Activated T-cell treated with anti-CD3 and anti-CD28 coated beads for 24 hours (primary cell): ENCODE results near the gene PHACTR1.

Experiments
- DNase-seq: peaks from one replicate; pipeline ENCODE4 v3.0.0-alpha.2; 2020; ENCODE audit warnings: low read depth

PHACTR1 gene

DNA sequence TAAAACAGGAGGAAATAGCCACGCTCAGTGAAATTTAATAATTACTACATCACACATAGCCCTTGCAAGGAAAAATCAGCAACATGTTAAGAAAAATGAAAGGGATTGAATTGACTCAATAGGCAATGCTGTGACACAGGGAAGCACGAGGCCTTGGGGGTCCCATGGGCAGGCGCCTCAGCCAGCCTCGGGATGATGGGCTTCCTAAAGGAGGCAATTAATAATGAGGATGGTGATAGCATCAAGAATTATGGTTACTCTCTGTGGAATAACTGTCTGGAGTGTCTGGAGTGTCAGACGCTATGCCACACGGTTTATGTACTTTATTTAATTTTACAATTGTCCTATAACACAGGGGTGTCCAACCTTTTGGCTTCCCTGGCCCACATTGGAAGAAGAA lies 481.6 kb downstream of the PHACTR1 start:
- DNase-seq: no peak

DNA sequence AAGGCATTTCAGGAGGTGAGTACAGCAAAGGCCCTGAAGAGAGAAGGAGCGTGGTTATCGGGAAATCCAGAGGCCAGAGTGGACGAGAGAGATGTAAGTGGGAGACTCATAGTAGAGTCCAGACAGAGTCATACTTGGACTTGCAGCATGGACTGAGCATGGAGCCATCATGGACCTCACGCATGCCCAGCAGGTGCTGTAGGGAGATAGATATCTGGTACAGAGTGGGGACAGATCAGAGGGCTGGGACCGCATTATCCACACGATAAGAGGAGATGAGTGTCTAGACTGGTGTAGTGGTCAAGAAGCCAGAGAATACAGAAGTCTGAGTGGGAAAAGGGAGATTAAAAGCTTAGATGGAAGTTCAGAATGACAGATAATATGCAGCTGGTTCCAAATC lies 484.8 kb downstream of the PHACTR1 start:
- no peak for DNase-seq

DNA sequence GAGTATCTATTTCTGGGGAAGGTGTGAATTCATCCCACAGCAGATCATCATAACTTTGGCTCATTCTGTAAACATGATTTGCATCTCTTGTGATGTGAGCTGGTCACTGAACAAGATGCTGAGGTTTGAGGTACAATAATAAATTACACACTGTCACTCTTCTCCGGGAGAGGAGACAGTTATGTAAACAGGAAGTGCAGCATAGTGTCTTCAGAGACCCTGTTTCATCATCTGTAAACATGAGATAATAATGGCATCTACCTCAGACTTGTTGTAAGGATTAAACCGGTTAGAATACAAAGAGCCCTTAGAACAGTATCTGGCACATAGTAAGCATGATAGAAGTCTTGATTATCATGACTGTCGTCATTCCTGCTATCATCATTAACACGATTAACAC lies 486.6 kb downstream of the PHACTR1 start:
- DNase-seq: no peak

DNA sequence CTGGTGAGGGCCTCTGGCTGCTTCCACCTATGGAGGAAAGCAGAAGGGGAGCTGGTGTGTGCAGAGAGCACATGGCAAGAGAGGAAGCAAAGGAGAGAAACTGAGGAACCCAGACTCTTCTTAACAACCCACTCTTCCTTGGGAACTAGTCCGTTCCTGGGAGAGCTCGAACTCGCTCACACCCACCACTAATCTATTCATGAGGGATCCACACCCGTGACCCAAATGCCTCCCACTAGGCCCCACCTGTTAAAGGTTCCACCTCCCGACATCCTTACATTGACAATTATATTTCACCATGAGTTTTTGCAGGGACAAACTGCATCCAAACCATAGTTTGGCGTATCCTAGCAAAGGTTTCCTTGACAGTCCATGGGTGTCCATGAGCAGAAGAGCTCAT lies 488.5 kb downstream of the PHACTR1 start:
- DNase-seq: no peak

DNA sequence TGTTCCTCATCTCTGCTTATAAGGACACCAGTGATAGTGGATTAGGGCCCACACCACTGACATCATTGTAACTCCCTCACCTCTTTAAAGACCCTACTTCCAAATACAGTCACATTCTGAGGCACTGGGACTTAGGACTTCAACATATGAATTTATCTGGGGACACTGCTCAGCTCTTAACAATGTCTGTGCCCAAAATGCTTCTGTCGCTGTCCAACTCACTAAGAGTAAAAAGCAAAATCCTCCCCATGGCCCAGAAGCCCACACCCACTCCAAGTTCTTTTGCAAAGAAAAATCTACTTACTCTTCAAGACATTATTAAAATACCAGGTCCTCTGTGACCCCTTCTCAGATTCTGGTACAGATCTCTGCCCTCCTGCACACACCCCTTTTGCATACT lies 495.5 kb downstream of the PHACTR1 start:
- DNase-seq: no peak

DNA sequence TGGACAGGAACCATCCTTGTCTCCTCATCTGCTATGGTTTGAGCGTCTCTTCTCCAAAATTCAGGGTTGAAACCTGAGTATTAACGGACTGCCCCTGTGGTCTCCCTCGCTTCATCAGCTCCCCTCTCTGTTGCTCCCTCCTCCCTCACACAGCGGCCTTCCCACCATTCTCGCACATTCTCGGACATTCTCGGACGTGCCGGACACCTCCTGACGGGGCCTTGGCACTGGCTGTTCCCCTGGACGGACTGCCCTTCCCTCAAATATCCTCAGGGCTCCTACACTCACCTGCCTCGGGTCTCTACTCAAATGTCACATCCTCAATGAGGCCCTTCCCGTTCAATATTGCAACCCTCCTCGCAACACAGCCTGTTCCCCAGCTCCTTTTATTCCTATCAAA lies 496.0 kb downstream of the PHACTR1 start:
- no peak for DNase-seq

DNA sequence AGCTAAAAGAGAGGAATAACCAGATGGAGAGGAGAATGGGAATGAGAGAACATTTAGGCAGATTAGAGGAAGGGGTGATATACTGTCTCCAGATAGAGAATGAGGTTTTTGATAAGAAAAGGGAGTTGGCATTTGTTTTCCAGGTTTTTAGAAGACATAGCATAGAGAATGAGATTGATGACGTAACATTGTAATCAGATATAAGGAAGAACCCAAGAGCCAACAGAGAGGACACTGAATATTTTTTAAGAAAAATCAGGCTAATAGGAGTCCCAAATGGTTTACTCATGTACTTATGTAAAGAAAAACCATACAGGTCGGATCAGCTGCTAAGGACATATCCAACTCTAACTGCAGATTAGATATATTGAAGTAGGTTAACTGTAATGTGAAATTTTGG lies 498.8 kb downstream of the PHACTR1 start:
- DNase-seq: no peak

DNA sequence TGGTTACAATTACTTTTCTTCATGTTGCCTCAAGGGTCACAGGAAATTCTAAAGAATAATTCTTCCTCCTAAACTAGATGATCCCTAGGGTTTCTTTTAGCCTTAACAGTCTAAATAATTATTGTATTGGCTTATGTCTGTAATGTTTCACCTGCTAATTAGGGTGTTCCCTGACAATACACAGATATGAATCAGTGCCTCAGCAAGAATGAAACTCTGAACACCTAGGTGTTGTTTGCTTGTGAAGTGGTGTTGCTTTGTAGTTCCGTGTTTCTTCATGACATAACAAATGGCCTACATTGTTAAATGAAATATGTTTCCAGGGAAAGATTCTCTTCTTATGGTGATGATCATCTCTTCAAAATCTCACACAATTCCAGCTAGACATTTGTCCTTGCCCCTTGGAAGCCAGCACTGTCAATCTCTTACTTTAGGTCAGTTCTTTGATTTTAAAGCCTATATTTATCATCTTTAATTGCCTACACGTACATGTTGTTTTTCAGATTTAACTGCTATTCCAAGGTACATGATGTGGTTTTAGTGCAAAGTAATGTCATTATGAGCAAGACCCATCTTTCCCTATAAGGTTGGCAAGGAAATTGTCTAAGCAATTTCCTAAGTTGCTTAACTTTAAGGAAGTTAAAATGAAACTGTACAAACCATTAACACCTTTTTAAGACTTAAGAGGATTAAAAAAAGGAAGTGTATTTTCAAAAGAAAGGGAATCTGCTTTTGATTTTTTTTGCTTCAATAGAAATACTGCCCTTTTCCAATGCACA lies 499.9 kb downstream of the PHACTR1 start:
- no peak for DNase-seq

DNA sequence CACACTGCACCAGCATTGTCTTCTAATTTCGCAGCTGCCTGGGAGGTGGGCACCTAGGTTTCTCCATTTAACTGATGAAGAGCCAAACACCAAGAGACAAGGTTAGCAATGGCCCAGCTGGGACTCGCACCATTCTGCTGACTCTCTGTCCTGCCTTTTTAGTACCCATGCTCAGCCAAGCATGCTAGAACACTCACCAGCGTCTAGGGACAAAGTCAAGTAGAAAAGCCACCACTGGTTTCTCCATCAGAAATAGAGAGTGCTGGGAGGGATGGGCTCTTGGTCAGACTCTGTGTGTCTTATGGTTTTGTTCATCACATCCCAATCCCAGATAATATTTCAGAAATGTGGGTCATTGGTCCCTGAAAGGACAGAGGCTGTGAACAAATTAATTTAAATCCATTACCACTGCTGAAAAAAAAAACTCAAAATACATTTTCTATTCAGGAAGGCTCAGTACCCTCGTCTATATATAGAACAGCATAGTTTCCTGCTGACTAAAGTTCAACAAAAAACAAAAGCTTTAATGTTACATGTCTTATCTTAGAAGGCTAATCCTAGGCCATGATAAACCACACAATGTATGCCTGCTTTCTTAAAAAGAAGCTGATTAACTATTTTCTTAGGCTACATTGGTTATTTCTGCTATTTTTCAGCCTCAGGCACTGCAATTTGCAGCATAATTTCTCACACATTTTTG lies 500.8 kb downstream of the PHACTR1 start:
- no peak for DNase-seq

DNA sequence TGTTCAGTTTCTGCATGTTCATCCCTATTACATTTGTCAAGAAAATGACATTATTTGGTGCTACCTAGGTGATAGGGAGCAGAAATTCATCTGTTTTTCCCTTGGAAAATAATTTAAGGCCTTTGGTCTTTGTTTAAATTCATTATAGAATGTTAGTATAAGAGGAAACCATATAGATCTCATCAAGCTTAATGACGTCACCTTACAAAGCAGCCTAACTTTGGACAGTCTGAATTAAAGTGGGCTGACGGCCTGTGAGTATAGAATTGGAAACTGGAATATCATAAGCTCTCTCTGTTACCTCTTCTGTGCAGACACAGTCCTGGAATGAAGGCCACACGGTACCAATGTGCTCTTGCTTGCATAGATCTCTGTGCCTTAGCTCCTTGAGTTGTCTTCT lies 503.7 kb downstream of the PHACTR1 start:
- DNase-seq: no peak

DNA sequence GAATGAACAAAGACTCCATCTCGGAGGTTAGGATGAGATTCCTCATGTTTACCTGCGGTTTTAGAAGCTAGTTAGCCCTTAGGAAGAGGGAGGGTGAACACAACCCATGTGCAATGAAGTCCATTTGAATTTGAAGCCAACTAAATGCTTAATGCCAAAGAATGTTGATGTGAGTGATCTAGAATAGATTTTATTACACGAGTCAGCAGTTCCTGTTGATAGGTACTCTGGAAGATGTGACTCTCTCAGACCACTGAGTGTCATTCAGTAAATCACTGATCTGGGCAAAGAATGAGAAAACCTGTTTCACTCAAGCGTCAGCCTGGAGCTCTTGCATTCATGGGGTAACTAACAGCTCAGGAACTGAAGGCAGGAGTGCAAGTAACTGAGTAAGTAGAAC lies 505.5 kb downstream of the PHACTR1 start:
- DNase-seq: no peak

DNA sequence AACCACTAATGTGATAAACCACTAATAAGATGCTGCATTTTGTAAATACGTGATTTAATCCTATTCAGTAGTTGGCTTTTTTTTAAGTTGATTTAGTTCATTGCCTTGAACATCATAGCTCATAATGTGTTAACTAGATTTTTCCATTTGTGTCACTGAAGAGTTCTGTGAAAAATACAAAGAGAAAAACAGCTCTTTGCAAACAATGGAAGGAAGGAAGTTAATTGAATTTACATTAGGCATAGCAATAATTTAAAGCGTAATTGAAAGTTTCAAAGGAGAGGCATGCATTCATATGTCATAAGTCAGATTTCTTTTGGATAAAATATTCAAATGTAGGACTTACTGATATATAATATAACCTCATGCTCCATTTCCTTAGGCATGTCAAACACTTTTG lies 509.5 kb downstream of the PHACTR1 start:
- DNase-seq: no peak

DNA sequence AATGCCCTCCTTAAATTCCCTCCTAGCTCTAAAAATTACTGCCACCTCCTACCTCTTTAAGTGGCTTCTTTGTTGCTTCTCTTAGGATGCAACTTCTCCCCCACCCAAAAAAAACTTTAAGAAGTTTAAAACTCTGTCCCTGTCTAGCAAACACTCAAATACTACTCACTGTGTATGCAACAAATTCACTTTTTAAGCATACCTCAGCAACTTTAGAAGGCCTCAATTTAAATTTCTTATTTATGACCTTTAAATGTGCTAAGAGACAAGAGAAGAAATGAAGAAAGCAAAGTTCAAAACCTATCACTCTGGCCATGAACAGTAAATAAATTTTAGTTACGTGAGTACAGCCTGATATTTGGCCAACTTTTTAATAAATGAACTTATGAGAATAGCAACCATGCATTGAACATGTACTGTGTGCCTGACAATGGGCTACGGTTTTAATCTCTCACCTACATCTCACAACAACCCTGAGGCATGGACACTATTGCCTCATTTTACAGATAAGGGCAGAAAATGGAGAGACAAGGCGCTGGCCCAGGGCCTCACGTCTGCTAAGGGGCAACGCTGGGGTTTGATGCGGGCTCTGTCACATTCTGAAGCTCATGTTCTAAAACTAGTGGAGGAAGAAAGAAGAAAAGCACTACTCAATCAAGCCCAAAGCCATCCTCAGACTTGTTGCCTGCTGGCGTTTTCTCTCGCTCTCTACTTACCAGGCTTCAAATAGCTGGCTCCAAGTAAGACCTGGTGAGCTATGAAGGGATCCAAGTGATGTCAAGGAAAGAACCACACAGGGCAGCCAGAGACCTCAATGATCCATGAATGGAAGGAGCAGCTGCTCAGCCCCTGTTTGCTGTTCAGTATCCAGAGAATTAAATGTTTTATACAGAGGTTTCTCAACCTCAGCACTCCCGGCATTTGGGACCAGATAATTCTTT lies 512.0 kb downstream of the PHACTR1 start:
- no peak for DNase-seq

DNA sequence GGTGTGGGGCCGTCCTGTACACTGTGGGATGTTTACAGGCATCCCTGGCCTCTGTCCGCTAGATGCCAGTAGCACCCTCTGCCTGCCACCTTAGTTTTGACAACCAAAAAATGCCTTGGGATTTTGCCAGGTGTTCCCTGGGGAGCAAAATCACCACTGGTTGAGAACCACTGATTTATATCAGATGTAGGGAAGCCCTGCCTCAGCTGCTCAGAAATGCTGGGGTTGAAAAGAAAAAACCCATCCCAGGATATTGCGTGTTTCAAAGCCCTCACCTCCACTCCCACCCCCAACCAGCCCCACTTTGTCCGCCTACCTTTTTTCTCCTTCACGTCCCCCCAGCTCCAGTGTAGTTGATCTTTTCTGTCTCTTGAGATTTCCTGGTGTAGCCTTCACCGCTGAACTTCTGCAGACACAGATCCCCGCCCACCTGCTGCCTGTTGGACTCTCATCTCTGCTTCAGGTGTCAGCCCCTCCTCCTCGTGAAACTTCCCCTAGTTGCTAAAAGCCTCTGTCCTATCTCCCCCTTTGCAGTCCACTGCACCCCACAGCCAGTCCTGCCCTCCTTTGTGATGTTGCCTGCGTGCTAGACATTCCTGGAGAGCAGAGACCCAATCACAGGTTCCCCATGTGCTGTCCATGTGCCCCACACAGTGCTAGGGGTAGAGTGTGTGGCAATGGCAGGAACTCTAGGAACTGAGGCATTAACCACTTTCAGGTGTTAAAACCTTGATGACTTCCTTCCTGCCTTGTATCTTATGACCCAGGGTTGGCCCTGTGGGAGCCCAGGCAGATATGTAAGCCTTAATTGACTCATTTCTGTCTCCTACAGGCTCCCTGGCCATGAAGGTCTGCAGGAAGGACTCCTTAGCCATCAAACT lies 512.9 kb downstream of the PHACTR1 start:
- no peak for DNase-seq

DNA sequence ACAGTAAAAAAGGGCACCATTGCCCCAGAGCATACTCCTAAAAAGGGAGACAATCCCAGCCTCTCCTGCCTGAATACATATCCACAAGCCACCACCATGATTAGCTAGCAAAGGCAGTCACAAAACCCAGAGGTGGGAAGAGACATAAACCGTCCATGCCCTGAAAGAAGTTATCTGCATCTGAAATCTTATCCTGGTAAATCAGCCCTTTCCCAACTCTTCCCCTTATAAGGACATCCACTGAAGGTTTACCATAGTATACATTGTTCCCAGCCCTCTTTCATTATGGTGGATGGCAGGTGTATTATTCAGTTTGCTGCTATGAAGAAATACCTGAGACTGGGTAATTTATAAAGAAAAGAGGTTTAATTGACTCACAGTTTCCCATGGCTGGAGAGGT lies 516.5 kb downstream of the PHACTR1 start:
- DNase-seq: no peak

DNA sequence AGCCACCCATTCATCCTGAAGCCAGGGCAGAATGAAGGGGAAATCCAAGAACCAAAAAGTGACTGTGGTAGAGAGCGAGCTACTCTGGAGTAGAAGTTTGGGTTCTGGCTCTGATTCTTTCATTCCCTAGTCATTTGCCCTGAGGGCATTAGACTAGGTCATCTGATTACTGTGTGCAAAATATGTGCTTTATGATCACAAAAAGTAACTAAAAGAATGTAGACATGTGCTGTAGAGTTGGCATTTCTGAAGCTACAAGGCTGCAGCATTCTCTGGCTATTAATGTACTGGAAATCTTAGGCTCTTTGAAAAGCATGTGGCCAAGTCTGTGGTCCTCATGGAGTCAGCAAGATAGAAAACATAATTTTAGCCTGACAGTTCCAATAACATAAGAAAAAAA lies 517.6 kb downstream of the PHACTR1 start:
- no peak for DNase-seq

DNA sequence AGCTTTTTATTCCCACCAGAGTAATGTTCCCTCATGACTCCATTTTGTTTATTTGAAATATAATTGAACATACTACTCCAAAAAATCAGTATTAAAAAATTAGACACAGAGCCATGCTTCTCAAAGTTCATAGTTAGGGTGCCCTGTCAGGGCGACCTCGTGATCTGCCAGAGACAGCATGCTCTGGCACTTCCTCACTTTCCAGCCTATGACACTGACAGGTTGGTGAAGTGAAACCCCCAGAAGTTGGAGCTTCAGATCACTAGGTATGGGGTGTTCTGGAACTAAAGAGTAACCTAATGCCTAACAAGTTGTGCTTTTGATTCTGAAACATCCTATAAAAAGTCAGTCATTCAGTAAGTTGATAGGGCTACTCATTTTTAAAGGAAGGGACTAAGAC lies 518.8 kb downstream of the PHACTR1 start:
- no peak for DNase-seq

DNA sequence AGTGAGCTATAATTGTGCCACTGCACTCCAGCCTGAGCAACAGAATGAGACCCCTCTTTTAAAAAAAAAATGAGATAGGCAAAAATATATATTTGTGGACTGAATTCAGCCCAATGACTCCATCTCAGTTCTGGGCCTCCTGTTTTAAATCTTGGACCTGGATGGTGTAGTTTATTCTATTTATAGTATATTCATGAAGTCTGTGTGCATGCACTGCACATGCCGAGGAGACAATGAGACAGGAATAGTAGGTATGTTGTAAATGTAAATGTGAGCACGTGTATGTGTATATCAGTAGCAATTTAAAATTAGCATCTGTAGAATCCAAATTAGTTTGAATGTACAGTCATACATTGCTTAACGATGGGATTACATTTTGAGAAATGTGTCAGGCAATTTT lies 520.8 kb downstream of the PHACTR1 start:
- DNase-seq: no peak

DNA sequence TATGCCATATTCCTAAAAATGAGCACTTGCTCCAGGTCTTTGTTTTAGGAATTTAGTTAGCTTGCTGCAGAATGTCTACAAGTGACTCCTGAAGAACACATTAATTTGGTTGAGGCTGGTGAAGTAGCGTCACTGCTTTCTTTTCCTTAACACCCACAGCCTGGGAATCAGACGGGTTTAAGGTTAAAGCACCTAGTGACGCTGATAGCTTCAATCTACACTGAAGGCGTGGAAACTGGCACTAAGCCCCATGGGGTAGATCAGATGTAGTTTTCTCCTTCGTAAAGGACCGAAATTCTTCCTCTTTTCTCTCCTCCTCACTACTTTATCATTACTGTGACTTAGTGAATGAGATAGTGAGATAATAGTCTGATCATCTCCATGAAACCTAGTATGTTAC lies 521.5 kb downstream of the PHACTR1 start:
- no peak for DNase-seq

DNA sequence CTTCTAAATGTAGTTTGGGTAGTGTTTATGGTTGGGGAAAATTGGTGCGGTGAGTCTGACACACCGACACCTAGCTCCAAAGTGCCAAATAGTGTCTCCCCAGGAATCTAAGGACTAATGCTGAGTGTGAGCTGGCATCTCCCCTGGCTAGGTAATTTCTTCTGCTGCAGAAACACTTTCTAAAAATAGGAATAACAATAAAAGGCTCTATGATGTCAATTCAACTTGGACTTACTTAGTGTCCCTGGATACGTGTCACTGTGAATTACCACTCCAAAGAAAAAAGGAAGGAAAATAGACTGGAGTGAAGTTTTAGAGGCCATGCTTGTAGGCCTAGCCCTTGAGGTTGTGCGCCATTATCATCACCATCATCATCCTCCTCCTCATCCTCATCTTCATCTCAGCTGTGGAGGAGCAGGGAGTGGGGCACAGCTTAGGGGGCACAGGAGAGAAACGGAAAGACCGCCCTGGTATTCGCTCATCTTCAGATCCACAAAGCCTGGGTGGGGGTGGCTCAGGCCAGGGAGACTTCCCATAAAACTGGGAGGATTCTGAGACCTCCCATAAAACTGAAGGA lies 522.2 kb downstream of the PHACTR1 start:
- DNase-seq: no peak
